Smooth muscle cell (in vitro differentiated cells): ENCODE data around the gene MATCAP1. TPM values are rescaled to one million over a fixed set of nuclear protein-coding genes. Genes with fewer than 3 reads are reported as not detected.

ENCODE experiments used
- DNase-seq: peaks from one replicate; lab custom pipeline; 2025; ENCODE audit not compliant: unreplicated experiment; lab: John Stamatoyannopoulos, UW
- H2AFZ ChIP-seq: fragments of 200-600 bp; sonication (generic); 2 replicates; pipeline ENCODE4 v1.6.0; 2016; ENCODE audit warnings: antibody characterized with exemption, low read depth, mild to moderate bottlenecking
- H3F3A ChIP-seq: fragments of 200-600 bp; sonication (generic); 2 replicates; pipeline ENCODE4 v1.6.0; 2017; ENCODE audit warnings: antibody characterized with exemption, low read depth
- H3K27ac ChIP-seq: fragments of 200-600 bp; sonication (generic); 2 replicates; pipeline ENCODE4 v1.5.1; 2016; ENCODE audit warnings: low read depth, mild to moderate bottlenecking
- H3K27me3 ChIP-seq: fragments of 200-600 bp; sonication (generic); 2 replicates; pipeline ENCODE4 v1.6.1; 2016; ENCODE audit warnings: low read depth, mild to moderate bottlenecking
- H3K36me3 ChIP-seq: fragments of 200-600 bp; sonication (generic); 2 replicates; pipeline ENCODE4 v1.5.1; 2016; ENCODE audit warnings: low read depth
- H3K4me1 ChIP-seq: fragments of 200-600 bp; sonication (generic); 2 replicates; pipeline ENCODE4 v1.5.1; 2016; ENCODE audit warnings: low read depth
- H3K4me2 ChIP-seq: fragments of 200-600 bp; sonication (generic); 2 replicates; pipeline ENCODE4 v1.6.0; 2016; ENCODE audit warnings: mild to moderate bottlenecking
- H3K4me3 ChIP-seq: fragments of 200-600 bp; sonication (generic); 2 replicates; pipeline ENCODE4 v1.5.1; 2016; ENCODE audit warnings: mild to moderate bottlenecking
- H3K79me2 ChIP-seq: fragments of 200-600 bp; sonication (generic); 2 replicates; pipeline ENCODE4 v1.6.0; 2016; ENCODE audit warnings: low read depth, mild to moderate bottlenecking
- H3K9ac ChIP-seq: fragments of 200-600 bp; sonication (generic); 2 replicates; pipeline ENCODE4 v1.6.0; 2016; ENCODE audit warnings: low read depth
- H3K9me3 ChIP-seq: fragments of 200-600 bp; sonication (generic); replicated peaks from 2 replicates; pipeline ENCODE4 v1.5.1; 2016; ENCODE audit warnings: low read depth
- H4K20me1 ChIP-seq: fragments of 200-600 bp; sonication (generic); 2 replicates; pipeline ENCODE4 v1.6.0; 2016; ENCODE audit warnings: low read depth
- CTCF ChIP-seq: fragments of 200-600 bp; sonication (generic); IDR thresholded peaks from 2 replicates; pipeline ENCODE4 v1.5.1; 2017; ENCODE audit warnings: borderline replicate concordance, mild to moderate bottlenecking, antibody characterized with exemption; ENCODE audit not compliant: insufficient read depth, poor library complexity, severe bottlenecking
- WGBS: methylation state at CpG from one replicate; pipeline ENCODE4 v1.1.7; 2016; ENCODE audit warnings: low lambda C conversion rate; 5-methylcytosine and 5-hydroxymethylcytosine counted together
- polyA plus RNA-seq: library from polyadenylated mRNA; unstranded; fragments of >200 nt; fragmentation: Nextera tagmentation; extraction: Ambion mirVana; gene quantifications from 2 replicates; pipeline ENCODE4 v1.2.1, GENCODE V29; 2016
- total RNA-seq: library from RNA; depleted of rRNA; stranded (reverse); fragments of >200 nt; gene quantifications from 2 replicates; pipeline ENCODE4 v1.2.3, GENCODE V29; 2014

MATCAP1 gene
- total and polyA plus RNA-seq, 2 experiments from 2014 or later, result 24.0 to 24.7 TPM

- H3K9ac ChIP-seq, result no peak overlapping the region
Observed at GRCh38 chr16:67212766-67213165, 29.0 kb upstream of the MATCAP1 start.

GRCh38 chr16:67211674-67212073, 27.9 kb upstream of the MATCAP1 start:
- H3K79me2 ChIP-seq, result no peaks in the 10 kb centered on the region
- no peaks in the 10 kb centered on the region for H3K4me1 ChIP-seq
- H3K4me2 ChIP-seq, result no peak overlapping the region
- H4K20me1 ChIP-seq, result no peaks in the 10 kb centered on the region
- no peak overlapping the region for H3K9ac ChIP-seq
- WGBS, result 84% methylated on average over 7 of the region's 7 CpGs
- H3K27me3 ChIP-seq, result no peaks in the 10 kb centered on the region
- no peak for DNase-seq
- no peaks in the 10 kb centered on the region for H3K36me3 ChIP-seq
- no peaks in the 10 kb centered on the region for H3F3A ChIP-seq
- no peaks in the 10 kb centered on the region for H3K9me3 ChIP-seq
- no peak overlapping the region for H3K4me3 ChIP-seq
- no peak overlapping the region for H3K27ac ChIP-seq
- no peak for TF ChIP-seq CTCF
- no peak overlapping the region for H2AFZ ChIP-seq

More at GRCh38 chr16:67212766-67213165, 29.0 kb upstream of the MATCAP1 start:
- no peaks in the 10 kb centered on the region for H3K9me3 ChIP-seq
- H3K79me2 ChIP-seq, result no peaks in the 10 kb centered on the region
- H2AFZ ChIP-seq, result no peak overlapping the region
- H3K27ac ChIP-seq, result no peak overlapping the region
- no peaks in the 10 kb centered on the region for H3K27me3 ChIP-seq
- no peak for TF ChIP-seq CTCF
- no peak for DNase-seq
- no peak overlapping the region for H3K4me3 ChIP-seq
- no peak overlapping the region for H3K4me2 ChIP-seq
- no peaks in the 10 kb centered on the region for H3F3A ChIP-seq
- no peaks in the 10 kb centered on the region for H3K36me3 ChIP-seq
- H4K20me1 ChIP-seq, result no peaks in the 10 kb centered on the region
- H3K4me1 ChIP-seq, result no peaks in the 10 kb centered on the region

GRCh38 chr16:67210069-67210937, 26.5 kb upstream of the MATCAP1 start:
- Histone ChIP-seq H3K9ac (no peak overlapping the region), H3F3A (no peaks in the 10 kb centered on the region), H3K36me3 (no peaks in the 10 kb centered on the region), H3K79me2 (no peaks in the 10 kb centered on the region), H3K27me3 (no peaks in the 10 kb centered on the region), H3K9me3 (no peaks in the 10 kb centered on the region), H3K4me2 (no peak overlapping the region), H3K4me1 (no peaks in the 10 kb centered on the region), H3K27ac (no peak overlapping the region), H2AFZ (no peak overlapping the region), H3K4me3 (no peak overlapping the region), H4K20me1 (no peaks in the 10 kb centered on the region)
- DNase-seq, result no peak
- no peak for TF ChIP-seq CTCF
- 91% methylated on average over 25 of the region's 25 CpGs for WGBS

- TF ChIP-seq CTCF, result no peak
- no peaks in the 10 kb centered on the region for H3F3A ChIP-seq
Observed at GRCh38 chr16:67209565-67209964, 25.8 kb upstream of the MATCAP1 start.

More at GRCh38 chr16:67209565-67209964, 25.8 kb upstream of the MATCAP1 start:
- H3K9ac ChIP-seq, result no peak overlapping the region
- H3K36me3 ChIP-seq, result no peaks in the 10 kb centered on the region
- H3K4me1 ChIP-seq, result no peaks in the 10 kb centered on the region
- no peaks in the 10 kb centered on the region for H4K20me1 ChIP-seq
- no peaks in the 10 kb centered on the region for H3K27me3 ChIP-seq
- 95% methylated on average over 7 of the region's 8 CpGs for WGBS
- no peak overlapping the region for H3K4me2 ChIP-seq
- no peak overlapping the region for H3K4me3 ChIP-seq
- H3K9me3 ChIP-seq, result no peaks in the 10 kb centered on the region
- H3K27ac ChIP-seq, result no peak overlapping the region
- H2AFZ ChIP-seq, result no peak overlapping the region
- DNase-seq, result no peak
- no peaks in the 10 kb centered on the region for H3K79me2 ChIP-seq
